OCI-LY3 (cell line): ENCODE data around the gene POLK.

Experiments
- CTCF ChIP-seq: fragments of 200-600, 300-600 bp; sonication (generic); IDR thresholded peaks from 2 replicates; pipeline ENCODE4 v1.5.1; 2014; ENCODE audit warnings: antibody characterized with exemption, low read length, low read depth
- EZH2phosphoT487 ChIP-seq: fragments of 200-600 bp; shearing (Covaris generic); IDR thresholded peaks from 2 replicates; pipeline ENCODE4 v1.6.1; 2018; ENCODE audit warnings: antibody characterized with exemption, mixed run types, low read depth

GRCh38 chr5:75545131-75545530, 33.4 kb downstream of the POLK start:
- no peak for TF ChIP-seq CTCF
- no peak for TF ChIP-seq EZH2phosphoT487
